Stimulated activated CD8-positive, alpha-beta memory T cell treated with anti-CD3 and anti-CD28 coated beads, Interleukin-4, amount 100 ng/mL, for 4 hours (primary cell): ENCODE data around the gene MFN2.

Experiments used
- DNase-seq, 2 donors: peaks; one replicate each; pipeline ENCODE4 v3.0.0-alpha.2; 2020; ENCODE audit warnings: low read depth in 2 of 2, low spot score in 1 of 2

The MFN2 gene

DNA sequence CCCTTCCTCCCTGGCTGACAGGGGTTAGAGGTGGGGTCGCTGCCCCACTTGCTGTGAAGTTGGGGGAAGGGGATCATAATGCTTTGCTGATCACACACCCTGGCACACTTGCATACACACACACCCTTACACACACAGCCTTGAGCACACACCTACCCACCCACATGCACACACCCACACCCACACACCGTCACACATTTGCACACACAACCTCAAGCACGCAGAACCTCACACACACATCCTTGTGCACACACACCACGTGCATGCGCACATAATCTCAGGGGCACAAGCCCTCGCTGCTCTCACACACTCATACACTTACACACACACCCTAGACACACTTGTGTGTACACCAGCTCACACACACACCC, 66.5 kb downstream of the MFN2 start:
- no peak for DNase-seq

DNA sequence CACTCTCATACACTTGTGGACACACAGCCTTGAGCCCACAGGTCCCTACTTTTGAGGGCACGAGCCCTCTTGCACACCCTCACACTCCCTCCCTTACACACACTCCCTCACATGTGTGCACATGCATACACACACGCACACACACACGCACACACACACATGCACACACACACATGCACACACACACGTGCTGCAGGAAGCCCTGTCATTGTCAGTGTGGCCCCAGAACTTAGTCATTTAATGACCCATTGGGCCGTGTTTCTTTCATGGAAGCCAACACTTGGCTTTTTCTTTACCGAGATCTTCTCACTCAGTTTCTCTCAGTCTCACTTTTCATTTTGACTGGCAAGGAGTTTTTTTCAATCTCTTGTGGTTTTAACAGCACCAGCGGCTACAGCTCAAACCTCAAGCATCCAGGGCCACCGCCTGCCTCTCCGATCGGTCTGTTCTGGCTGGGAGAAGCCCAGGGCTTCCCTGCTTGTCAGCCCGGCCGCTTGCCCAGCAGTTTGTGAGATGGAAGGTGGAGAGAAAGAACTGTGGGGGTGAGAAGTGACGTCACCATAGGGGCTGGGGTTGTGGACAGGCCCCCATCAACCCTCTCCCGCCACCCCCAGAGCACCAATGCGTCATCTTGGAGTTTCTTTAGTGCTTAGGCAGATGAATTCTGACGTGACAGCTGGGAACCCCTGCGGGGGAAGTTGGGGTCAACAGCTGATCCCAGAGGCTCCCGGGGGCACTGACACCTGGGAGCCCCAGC, 67.1 kb downstream of the MFN2 start:
- DNase-seq: peak; percentile 12 to 33

DNA sequence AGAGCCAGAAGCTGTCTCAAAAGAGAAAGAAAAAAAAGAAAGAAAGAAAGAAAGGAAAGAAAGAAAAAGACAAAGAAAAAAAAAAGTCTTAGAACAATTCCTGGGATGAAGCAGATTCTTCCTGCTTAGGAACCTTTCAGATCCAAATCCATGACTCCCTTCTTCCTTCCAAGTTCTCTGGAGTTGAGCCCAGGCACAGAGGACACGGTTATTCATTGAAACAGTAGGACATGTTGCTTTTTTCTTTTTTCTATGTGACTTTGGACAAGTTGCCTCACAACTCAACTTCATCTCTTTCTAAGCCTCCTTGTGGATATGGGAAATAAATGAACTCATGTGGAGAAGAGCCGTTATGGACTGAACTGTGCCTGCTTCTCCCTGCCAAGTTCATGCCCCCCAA, 68.1 kb downstream of the MFN2 start:
- no peak for DNase-seq

DNA sequence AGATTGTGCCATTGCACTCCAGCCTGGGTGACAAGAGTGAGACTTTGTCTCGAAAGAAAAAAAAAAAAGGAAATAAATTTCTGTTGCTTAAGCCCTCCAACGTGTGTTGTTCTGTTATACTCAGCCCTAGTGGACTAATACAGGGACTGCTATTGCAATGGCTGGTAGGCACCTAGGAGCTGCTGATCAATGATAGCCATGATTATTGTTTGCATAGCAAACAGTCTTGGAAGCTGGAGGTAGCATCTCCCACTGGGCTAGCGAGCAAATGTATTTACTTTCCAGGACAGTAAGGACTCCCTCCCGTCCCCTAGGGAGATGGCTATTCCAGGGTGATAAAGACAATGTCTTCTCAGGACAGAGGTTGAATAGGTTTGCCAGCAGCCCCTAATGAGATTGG, 69.4 kb downstream of the MFN2 start:
- DNase-seq: no peak

DNA sequence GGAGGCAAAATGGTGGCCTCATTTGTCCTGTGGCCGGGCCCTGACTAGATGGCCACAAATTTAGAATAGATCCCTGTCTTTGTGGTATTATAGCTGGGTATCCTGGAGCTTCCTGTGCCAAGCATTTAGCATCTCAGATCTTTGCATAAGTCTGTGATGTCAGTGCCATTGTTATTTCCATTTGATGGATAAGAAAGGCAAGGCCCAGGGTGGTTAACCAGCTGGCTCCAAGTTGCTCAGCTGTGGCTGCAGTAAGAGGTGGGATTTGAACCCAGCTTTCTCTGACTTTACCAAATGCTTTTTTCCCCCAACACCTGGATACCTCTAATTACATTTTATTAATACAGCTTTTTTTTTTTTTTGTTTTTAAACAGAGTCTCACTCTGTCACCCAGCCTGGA, 71.1 kb downstream of the MFN2 start:
- DNase-seq: no peak

GRCh38 chr1:12052008-12052573, 71.8 kb downstream of the MFN2 start:
- no peak for DNase-seq

DNA sequence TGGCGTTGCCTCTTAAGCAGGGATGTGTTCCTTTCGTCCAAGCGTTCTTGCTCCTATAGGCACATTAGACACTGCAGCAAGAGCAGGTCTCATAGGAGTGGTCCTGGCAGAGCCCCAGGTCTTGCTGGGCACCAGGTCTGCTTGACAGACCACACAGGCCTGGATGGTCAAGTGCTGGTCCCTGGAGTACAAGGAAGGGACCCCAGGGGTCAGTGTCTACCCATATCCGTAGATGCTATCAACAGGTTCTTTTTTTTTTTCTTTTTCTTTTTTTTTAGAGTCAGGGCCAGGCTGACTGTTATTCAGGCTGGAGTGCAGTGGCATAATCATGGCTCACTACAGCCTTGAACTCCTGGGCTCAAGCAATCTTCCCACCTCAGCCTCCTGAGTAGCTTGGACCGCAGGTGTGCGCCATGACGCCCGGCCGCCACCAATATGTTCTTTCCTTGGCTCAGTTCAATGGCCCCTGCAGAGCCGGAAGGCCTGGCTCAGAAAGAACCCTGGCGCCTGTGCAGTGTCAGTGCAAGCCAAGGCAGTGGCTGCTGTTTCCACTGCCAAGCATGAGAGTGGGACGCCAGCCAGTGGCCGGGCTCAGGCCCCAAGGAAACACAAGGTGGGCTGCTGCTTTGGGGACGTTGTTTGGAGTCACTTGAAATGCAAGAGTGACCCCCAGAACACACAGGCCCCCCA, 72.9 kb downstream of the MFN2 start:
- no peak for DNase-seq

DNA sequence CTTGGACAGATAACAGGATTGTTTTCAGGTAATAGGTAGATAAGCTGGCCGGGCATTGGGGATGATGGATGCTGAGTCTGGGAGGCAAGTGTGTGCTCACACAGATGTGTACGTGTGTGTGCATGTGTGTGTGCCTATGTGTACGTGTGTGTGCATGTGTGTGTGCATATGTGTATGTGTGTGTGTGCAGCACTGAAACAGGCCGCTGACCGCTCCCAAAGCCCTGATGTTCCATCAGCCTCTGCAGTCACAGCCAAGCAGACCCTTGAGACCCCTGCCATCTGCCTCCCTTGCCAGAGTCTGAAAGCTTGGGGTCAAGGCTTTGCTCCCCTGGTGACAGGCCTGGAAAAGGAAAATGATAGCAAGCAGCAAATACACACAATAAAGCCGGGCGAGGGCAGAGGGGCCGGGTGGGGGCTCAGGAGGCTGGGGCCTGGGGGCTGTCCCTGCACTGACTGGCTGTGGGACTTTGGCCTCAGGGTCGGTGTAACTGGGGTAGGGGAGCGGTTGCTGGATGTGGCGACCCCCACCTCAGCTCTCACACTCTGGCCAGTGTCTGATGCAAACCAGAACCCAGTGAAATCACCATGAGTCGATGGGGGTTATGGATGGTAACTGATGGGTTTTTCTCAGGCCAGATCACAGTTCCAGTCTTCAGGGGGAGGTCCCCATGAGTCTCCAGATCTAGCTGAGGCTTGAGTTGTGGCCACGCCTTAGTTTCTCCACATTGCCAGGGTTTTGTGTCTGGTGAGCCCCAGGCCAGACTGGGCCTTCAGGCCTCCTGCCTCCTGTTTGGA, 73.7 kb downstream of the MFN2 start:
- no peak for DNase-seq

DNA sequence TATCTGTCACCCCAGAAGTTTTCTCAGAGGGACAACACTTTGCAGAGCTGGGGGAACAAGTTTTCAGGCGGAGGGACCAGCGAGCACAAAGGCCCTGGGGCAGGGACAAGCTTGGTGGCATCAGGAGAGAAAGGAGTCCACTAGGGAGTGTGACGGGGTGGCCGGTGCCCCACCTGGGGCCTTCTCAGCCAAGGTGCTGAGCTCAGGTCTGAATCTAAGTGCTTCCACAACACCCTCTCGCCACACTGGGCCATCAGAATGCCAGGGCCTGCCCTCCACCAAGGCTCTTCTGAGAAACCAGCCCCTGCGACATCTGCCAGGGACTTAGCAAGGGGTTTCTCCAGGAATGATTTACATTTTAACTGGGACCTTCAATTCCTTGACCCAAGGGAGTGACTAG, 75.0 kb downstream of the MFN2 start:
- DNase-seq: no peak

DNA sequence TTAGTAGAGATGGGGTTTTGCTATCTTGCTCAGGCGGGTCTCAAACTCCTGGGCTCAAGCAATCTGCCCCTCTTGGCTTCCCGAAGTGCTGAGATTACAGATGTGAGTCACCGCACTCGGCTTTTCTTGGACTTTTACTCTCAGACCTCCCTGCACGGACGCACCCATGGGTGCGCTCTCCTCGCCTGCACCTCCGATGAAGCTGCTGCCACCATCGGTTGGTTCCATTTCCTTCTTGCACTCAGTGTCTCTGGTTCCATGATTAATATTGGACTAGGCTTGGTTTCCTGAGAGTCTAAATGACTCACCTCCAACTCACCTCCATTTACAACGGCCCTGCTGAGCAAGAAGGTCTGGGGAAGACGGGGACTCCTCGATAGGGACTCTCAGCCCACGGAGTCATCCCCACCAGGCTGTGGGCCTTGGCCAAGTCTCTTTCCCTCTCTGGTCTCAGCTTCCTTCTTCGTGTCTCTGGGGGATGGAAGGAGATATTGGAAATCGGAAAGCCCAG, 76.1 kb downstream of the MFN2 start:
- DNase-seq: no peak

DNA sequence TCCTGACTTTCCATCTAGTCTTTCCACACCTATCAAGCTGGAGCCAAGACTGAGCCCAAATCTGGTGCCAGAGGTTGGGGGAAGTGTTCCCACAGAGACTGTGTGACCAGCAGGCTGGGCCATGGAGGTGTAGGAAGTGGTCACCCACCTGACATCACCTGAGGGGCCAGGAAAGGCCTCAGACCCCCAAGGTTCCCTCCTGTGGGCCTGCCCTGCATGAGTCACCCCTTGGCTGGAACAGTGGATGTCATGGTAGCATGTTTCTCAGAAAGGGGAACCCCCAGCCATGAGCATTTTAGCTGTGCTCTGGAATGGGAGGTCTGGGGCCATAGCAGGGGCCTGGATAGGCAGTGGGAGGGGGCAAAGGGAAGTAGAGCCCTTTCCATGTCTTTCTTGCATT, 77.1 kb downstream of the MFN2 start:
- DNase-seq: no peak

DNA sequence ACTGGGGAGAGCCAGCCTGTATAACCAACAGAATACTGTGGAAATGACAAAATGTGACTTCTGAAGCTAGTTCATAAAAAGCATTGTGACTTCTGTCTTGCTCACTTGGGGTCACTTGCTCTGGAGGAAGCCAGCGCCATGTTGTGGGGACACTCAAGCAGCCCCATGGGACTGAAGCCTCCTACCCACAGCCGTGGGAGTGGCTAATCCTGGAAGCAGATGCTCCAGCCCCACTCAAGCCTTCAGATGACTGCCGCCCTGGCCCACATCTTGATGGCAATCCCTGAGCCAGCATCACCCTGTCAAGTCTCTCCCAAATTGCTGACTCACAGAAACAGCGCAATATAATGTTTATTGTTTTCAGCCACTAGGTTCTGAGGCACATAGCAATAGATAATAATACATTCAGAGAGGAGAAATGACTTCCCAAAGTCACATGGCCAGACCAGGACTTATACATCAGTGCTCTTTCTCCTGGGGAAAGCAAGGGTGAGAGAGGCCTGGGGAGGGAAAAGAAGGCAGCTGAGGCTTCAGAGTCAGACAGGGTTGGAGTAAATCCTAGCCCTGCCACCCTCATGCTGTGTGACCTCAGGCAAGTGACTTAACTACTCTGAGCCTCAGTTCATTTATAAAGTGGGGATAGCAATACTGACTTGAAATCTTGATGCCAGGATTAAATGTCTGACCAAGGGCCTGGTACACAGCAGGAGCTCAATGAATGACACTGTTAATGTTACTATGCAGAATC, 77.9 kb downstream of the MFN2 start:
- DNase-seq: no peak

DNA sequence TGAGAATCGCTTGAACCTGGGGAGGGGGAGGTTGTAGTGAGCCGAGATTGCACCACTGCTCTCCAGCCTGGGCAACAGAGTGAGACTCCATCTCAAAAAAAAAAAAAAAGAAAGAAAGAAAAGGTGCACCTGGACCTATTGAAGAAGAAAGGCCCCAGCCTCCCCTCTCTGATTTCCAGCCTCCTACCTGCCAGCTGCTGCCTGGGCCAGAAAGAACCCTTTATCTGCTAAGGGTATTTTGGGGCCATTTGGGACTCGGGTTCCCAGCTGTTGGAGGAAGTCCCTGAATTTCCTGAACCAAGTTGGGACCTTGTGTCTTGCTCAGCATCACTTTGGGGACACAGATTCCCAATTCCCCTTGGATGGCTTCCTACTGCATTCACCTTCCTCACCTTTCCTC, 79.0 kb downstream of the MFN2 start:
- DNase-seq: no peak

- DNase-seq: no peak
These were observed 79.6 kb downstream of the MFN2 start for GRCh38 chr1:12059722-12060464.

GRCh38 chr1:12060500-12060899, 80.3 kb downstream of the MFN2 start:
- no peak for DNase-seq
